C4-2B (cell line): Measurements from ENCODE around the gene SEMA4D.

Experiments
- ZFX ChIP-seq: fragments of 450-650 bp; IDR thresholded peaks from 2 replicates; pipeline ENCODE4 v1.6.1; 2017
- TF ChIP-seq, protein P1 (sequence below): fragments of 450-650 bp; conservative IDR thresholded peaks from 2 replicates; pipeline ENCODE4 v1.5.1; 2017; ENCODE audit warnings: mild to moderate bottlenecking

- TF ChIP-seq, protein P1, sequence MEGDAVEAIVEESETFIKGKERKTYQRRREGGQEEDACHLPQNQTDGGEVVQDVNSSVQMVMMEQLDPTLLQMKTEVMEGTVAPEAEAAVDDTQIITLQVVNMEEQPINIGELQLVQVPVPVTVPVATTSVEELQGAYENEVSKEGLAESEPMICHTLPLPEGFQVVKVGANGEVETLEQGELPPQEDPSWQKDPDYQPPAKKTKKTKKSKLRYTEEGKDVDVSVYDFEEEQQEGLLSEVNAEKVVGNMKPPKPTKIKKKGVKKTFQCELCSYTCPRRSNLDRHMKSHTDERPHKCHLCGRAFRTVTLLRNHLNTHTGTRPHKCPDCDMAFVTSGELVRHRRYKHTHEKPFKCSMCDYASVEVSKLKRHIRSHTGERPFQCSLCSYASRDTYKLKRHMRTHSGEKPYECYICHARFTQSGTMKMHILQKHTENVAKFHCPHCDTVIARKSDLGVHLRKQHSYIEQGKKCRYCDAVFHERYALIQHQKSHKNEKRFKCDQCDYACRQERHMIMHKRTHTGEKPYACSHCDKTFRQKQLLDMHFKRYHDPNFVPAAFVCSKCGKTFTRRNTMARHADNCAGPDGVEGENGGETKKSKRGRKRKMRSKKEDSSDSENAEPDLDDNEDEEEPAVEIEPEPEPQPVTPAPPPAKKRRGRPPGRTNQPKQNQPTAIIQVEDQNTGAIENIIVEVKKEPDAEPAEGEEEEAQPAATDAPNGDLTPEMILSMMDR, result no peak
- no peak for TF ChIP-seq ZFX
These were observed 144.9 kb downstream of the SEMA4D start for GRCh38 chr9:89352874-89353649.
